Measurements from ENCODE around the gene MNT.

Gene MNT

GRCh38 chr17:2395258-2396181 is 5.3 kb downstream of the MNT start:
- no peak for DNase-seq (ENCODE audit: low read depth, low spot score)
- Histone ChIP-seq H3K9ac (ENCODE audit: insufficient read length, low read depth) (peak overlapping the region; percentile 88), H3K36me3 (ENCODE audit: insufficient read depth, insufficient read length, low read length) (peaks cover 3% of the 10 kb centered on the region), H3K4me3 (ENCODE audit: insufficient read length, low read depth) (no peak overlapping the region), H3K27me3 (ENCODE audit: insufficient read depth, insufficient read length) (no peaks in the 10 kb centered on the region), H3K9me3 (ENCODE audit: insufficient read depth, low read length) (no peaks in the 10 kb centered on the region), H3K4me1 (ENCODE audit: insufficient read depth, insufficient read length) (peaks cover 42% of the 10 kb centered on the region)
- no peak for TF ChIP-seq SUZ12 (IDR thresholded peaks at IDR 0.05; ENCODE audit: extremely low read depth, insufficient read depth, insufficient read length)
- TF ChIP-seq ZNF274 (IDR thresholded peaks at IDR 0.05; ENCODE audit: low read depth, low read length), result no peak
- no peak for TF ChIP-seq YY1 (IDR thresholded peaks at IDR 0.05; ENCODE audit: insufficient read depth, insufficient read length)

GRCh38 chr17:2394775-2395201 is 6.1 kb downstream of the MNT start:
- no peak for DNase-seq (ENCODE audit: low read depth, low spot score)
- Histone ChIP-seq H3K4me3 (ENCODE audit: insufficient read length, low read depth) (no peak overlapping the region), H3K4me1 (ENCODE audit: insufficient read depth, insufficient read length) (peaks cover 45% of the 10 kb centered on the region), H3K36me3 (ENCODE audit: insufficient read depth, insufficient read length, low read length) (peaks cover 3% of the 10 kb centered on the region), H3K9ac (ENCODE audit: insufficient read length, low read depth) (peak overlapping the region; percentile 63), H3K9me3 (ENCODE audit: insufficient read depth, low read length) (no peaks in the 10 kb centered on the region), H3K27me3 (ENCODE audit: insufficient read depth, insufficient read length) (no peaks in the 10 kb centered on the region)
- TF ChIP-seq YY1 (IDR thresholded peaks at IDR 0.05; ENCODE audit: insufficient read depth, insufficient read length), result no peak

GRCh38 chr17:2393954-2394749 is 6.7 kb downstream of the MNT start:
- H3K9ac ChIP-seq (ENCODE audit: insufficient read length, low read depth), result peak overlapping the region; percentile 63
- no peak for DNase-seq (ENCODE audit: low read depth, low spot score)
- H3K27me3 ChIP-seq (ENCODE audit: insufficient read depth, insufficient read length), result no peaks in the 10 kb centered on the region
- H3K4me1 ChIP-seq (ENCODE audit: insufficient read depth, insufficient read length), result peaks cover 49% of the 10 kb centered on the region
- H3K9me3 ChIP-seq (ENCODE audit: insufficient read depth, low read length), result no peaks in the 10 kb centered on the region
- H3K36me3 ChIP-seq (ENCODE audit: insufficient read depth, insufficient read length, low read length), result peaks cover 3% of the 10 kb centered on the region
- TF ChIP-seq ZNF274 (IDR thresholded peaks at IDR 0.05; ENCODE audit: low read depth, low read length) (no peak), SUZ12 (IDR thresholded peaks at IDR 0.05; ENCODE audit: extremely low read depth, insufficient read depth, insufficient read length) (no peak), YY1 (IDR thresholded peaks at IDR 0.05; ENCODE audit: insufficient read depth, insufficient read length) (no peak)
- H3K4me3 ChIP-seq (ENCODE audit: insufficient read length, low read depth), result peak overlapping the region; percentile 21

DNA sequence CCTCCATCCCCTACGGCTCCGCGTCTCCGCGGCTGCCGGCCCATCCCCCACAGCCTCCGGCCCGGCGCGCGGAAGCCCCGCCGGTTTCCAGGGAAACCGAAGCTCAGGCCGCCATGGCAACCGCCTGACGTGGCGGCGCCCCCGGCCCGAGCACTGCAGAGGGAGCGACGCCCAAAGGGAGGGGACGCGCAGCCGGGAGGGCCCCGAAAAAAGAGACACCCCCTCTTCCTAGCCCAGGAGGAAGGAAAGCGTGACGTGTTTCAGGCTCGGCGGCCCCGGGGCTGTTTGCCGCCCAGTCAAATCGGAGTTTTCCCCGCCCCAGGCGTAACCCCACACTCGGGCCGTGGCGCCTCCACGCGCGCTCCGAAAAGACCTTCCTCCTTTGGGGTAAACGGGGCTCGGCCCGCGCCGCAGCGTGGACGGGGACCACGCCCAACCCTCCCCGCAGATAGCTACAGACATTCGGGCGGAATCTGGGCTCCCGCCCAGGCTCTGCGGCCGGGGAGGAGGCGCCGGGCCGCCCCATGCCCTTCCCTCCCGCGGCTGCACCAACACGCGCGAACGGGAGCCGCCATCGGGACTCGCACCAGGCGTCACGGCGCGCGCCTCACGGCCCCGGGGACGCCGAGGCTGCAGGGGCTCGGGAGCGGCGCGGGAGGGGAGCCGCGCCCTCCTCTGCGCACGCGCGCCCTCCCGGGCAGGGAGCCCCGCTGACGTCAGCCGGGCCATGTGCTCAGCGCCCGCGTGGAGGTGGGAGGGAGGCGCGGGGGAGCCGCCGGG is 7.5 kb downstream of the MNT start:
- no peaks in the 10 kb centered on the region for H3K27me3 ChIP-seq (ENCODE audit: insufficient read depth, insufficient read length)
- DNase-seq (ENCODE audit: low read depth, low spot score), result peak; percentile 68
- H3K4me3 ChIP-seq (ENCODE audit: insufficient read length, low read depth), result peak overlapping the region; percentile 75
- peak overlapping the region; percentile 96 for H3K9ac ChIP-seq (ENCODE audit: insufficient read length, low read depth)
- TF ChIP-seq YY1 (IDR thresholded peaks at IDR 0.05; ENCODE audit: insufficient read depth, insufficient read length) (no peak), ZNF274 (IDR thresholded peaks at IDR 0.05; ENCODE audit: low read depth, low read length) (no peak), SUZ12 (IDR thresholded peaks at IDR 0.05; ENCODE audit: extremely low read depth, insufficient read depth, insufficient read length) (no peak)
- peaks cover 3% of the 10 kb centered on the region for H3K36me3 ChIP-seq (ENCODE audit: insufficient read depth, insufficient read length, low read length)
- peaks cover 45% of the 10 kb centered on the region for H3K4me1 ChIP-seq (ENCODE audit: insufficient read depth, insufficient read length)
- no peaks in the 10 kb centered on the region for H3K9me3 ChIP-seq (ENCODE audit: insufficient read depth, low read length)

DNA sequence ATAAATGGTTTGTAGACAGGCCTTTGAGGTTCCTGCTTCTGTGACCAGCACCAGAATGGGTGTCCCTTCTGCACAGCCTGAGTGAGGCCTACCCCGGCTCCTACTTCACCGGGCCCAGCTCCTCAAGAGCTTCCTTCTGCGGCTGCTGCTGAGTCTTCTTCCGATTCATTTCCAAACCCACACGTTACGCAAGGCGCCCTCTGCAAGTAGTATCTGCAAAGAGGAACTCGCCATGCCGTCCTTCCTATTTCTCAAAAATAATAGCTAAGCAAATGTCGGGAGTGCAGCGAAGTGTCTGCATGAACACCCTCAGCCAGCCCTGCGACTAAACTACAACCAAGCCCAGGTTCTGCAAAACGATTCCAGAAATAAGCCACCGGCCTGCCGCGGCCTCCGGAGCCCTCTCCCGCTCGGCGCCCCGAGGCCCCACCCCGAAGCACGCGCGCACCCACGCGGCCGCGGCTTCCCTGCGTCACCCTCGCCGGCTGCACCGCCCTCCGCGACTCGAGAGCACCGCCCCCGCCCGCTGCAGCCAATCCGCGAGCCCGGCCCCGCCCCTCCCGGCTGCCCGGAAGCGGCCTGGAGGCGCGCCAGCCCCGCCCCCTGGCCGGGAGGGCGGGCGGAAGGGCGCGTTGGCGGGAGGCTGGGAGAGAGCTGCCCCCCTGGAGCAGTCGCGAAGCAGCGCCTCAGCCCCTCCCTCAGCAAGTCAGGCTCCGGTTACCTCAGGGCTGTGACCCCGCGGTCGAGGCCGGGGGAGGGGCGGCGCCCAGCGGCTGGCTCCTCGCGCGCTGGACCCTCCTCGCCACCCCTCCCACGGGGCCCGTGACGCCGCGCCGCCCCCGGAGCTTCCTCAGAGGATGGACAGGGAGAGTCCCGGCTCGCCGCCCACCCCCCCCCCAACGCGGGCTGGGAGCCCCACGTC is 8.3 kb downstream of the MNT start:
- H3K9ac ChIP-seq (ENCODE audit: insufficient read length, low read depth), result peak overlapping the region; percentile 96
- no peaks in the 10 kb centered on the region for H3K9me3 ChIP-seq (ENCODE audit: insufficient read depth, low read length)
- peaks cover 37% of the 10 kb centered on the region for H3K4me1 ChIP-seq (ENCODE audit: insufficient read depth, insufficient read length)
- H3K27me3 ChIP-seq (ENCODE audit: insufficient read depth, insufficient read length), result no peaks in the 10 kb centered on the region
- peak; percentile 89 for DNase-seq (ENCODE audit: low read depth, low spot score)
- TF ChIP-seq ZNF274 (IDR thresholded peaks at IDR 0.05; ENCODE audit: low read depth, low read length) (no peak), YY1 (IDR thresholded peaks at IDR 0.05; ENCODE audit: insufficient read depth, insufficient read length) (no peak)
- H3K4me3 ChIP-seq (ENCODE audit: insufficient read length, low read depth), result peak overlapping the region; percentile 69
- peaks cover 11% of the 10 kb centered on the region for H3K36me3 ChIP-seq (ENCODE audit: insufficient read depth, insufficient read length, low read length)

- peaks cover 19% of the 10 kb centered on the region for H3K36me3 ChIP-seq (ENCODE audit: insufficient read depth, insufficient read length, low read length)
- TF ChIP-seq ZNF274 (IDR thresholded peaks at IDR 0.05; ENCODE audit: low read depth, low read length) (no peak), SUZ12 (IDR thresholded peaks at IDR 0.05; ENCODE audit: extremely low read depth, insufficient read depth, insufficient read length) (no peak), YY1 (IDR thresholded peaks at IDR 0.05; ENCODE audit: insufficient read depth, insufficient read length) (no peak)
- peaks cover 33% of the 10 kb centered on the region for H3K4me1 ChIP-seq (ENCODE audit: insufficient read depth, insufficient read length)
- DNase-seq (ENCODE audit: low read depth, low spot score), result no peak
- peak overlapping the region; percentile 85 for H3K9ac ChIP-seq (ENCODE audit: insufficient read length, low read depth)
- H3K27me3 ChIP-seq (ENCODE audit: insufficient read depth, insufficient read length), result no peaks in the 10 kb centered on the region
- H3K9me3 ChIP-seq (ENCODE audit: insufficient read depth, low read length), result no peaks in the 10 kb centered on the region
- H3K4me3 ChIP-seq (ENCODE audit: insufficient read length, low read depth), result peak overlapping the region; percentile 69
Observed at GRCh38 chr17:2391597-2392251, 9.1 kb downstream of the MNT start.

All from NT2/D1 (cell line).